HCT116 (cell line): Measurements from ENCODE around the gene PBX2. TPM values are rescaled to one million over a fixed set of nuclear protein-coding genes. Genes with fewer than 3 reads are reported as not detected.

Experiments used
- ATAC-seq: fragments of 200-7000 bp; cut with Tn5 transposase; 2 replicates; pipeline ENCODE4 v1.9.1; 2020; ENCODE audit warnings: mild to moderate bottlenecking, moderate library complexity
- BruUV-seq: library from RNA; stranded (reverse); fragments of 400-500 nt; replicated peaks from 2 replicates; lab custom pipeline; 2021; lab: Mats Ljungman, UMichigan
- CTCF ChIA-PET: fragments of 300-600 bp; sonication (Branson Sonifier 250); formaldehyde crosslinking; loops from one replicate; lab custom pipeline; 2021; ENCODE audit warnings: antibody characterized with exemption; lab: Charles Lee
- POLR2A ChIA-PET: fragments of 300-600, 350-600 bp; sonication (Branson Sonifier 250); formaldehyde crosslinking; loops from one replicate; lab custom pipeline; 2021; ENCODE audit warnings: antibody characterized with exemption; lab: Charles Lee
- RAD21 ChIA-PET, 2 experiments: fragments of 300-600 bp; sonication (Branson Sonifier 250); formaldehyde crosslinking; loops; one replicate each; lab custom pipeline; 2023; ENCODE audit warnings: low total read pairs in 2 of 2; ENCODE audit not compliant: uncharacterized antibody in 2 of 2, unreplicated experiment in 2 of 2, low non-redundant PET in 1 of 2; lab: Charles Lee
- DNase-seq: peaks from one replicate; pipeline ENCODE4 v3.0.0-alpha.2; 2010; ENCODE audit warnings: low read depth, low spot score
- H2AFZ ChIP-seq: fragments of 200-600 bp; shearing (Covaris generic), sonication (generic); 2 replicates; pipeline ENCODE4 v1.6.1; 2017; ENCODE audit warnings: low read depth, mixed run types, mixed read lengths, antibody characterized with exemption, low read length; ENCODE audit not compliant: poor library complexity, severe bottlenecking
- H3K27ac ChIP-seq: 2 replicates; pipeline ENCODE4 v1.5.1; 2012; ENCODE audit warnings: low read depth, low read length
- H3K27me3 ChIP-seq: fragments of 200-600 bp; sonication (generic); 2 replicates; pipeline ENCODE4 v1.6.1; 2016; ENCODE audit warnings: mixed run types, low read length, mixed read lengths; ENCODE audit not compliant: insufficient read depth
- H3K36me3 ChIP-seq, 2 experiments: fragments of 200-500 bp in 1 of 2; fragments of 200-600 bp in 1 of 2; sonication (Bioruptor generic) in 1 of 2; sonication (generic) in 1 of 2; 2 replicates each; pipeline versions ENCODE4 v1.5.1 to v1.6.1; 2014 to 2016; ENCODE audit warnings: low read length in 2 of 2, inconsistent platforms in 1 of 2, mixed read lengths in 1 of 2, mixed run types in 1 of 2; ENCODE audit not compliant: insufficient read depth in 2 of 2, control insufficient read depth in 1 of 2
- H3K4me1 ChIP-seq, 2 experiments: fragments of 200-600 bp in 1 of 2; sonication (generic) in 1 of 2; 2 replicates each; pipeline versions ENCODE4 v1.5.1 to v1.6.1; 2012 to 2017; ENCODE audit warnings: low read length in 2 of 2, inconsistent platforms in 1 of 2, mild to moderate bottlenecking in 1 of 2, mixed read lengths in 1 of 2, mixed run types in 1 of 2, moderate library complexity in 1 of 2; ENCODE audit not compliant: insufficient read depth in 2 of 2, control insufficient read depth in 1 of 2
- H3K4me2 ChIP-seq: fragments of 200-600 bp; sonication (generic); 2 replicates; pipeline ENCODE4 v1.6.1; 2017; ENCODE audit warnings: mixed run types, low read length, mixed read lengths
- H3K4me3 ChIP-seq, 2 experiments: fragments of 200-600 bp in 1 of 2; sonication (generic) in 1 of 2; replicated peaks in 1 of 2; 2 replicates each; pipeline ENCODE4 v1.5.1; 2011 to 2016; ENCODE audit warnings: low read length in 2 of 2, control low read depth in 1 of 2, low read depth in 1 of 2, mild to moderate bottlenecking in 1 of 2, mixed read lengths in 1 of 2, mixed run types in 1 of 2
- H3K79me2 ChIP-seq: fragments of 200-600 bp; sonication (generic); 2 replicates; pipeline ENCODE4 v1.6.1; 2017; ENCODE audit warnings: mild to moderate bottlenecking, mixed run types, low read length, moderate library complexity, mixed read lengths; ENCODE audit not compliant: insufficient read depth
- H3K9ac ChIP-seq: fragments of 200-600 bp; sonication (generic); 2 replicates; pipeline ENCODE4 v1.6.1; 2016; ENCODE audit warnings: low read length, mixed read lengths
- H3K9me2 ChIP-seq: fragments of 200-600 bp; sonication (generic), shearing (Covaris generic); 2 replicates; pipeline ENCODE4 v1.6.1; 2017; ENCODE audit warnings: mixed run types, mild to moderate bottlenecking, moderate library complexity; ENCODE audit not compliant: insufficient read depth
- H3K9me3 ChIP-seq, 2 experiments: fragments of 200-500 bp in 1 of 2; fragments of 200-600 bp in 1 of 2; sonication (Bioruptor generic) in 1 of 2; sonication (generic) in 1 of 2; 2 replicates each; pipeline ENCODE4 v1.6.1; 2014 to 2017; ENCODE audit warnings: low read length in 2 of 2, mixed read lengths in 2 of 2, inconsistent platforms in 1 of 2, low read depth in 1 of 2, mild to moderate bottlenecking in 1 of 2, mixed run types in 1 of 2, moderate library complexity in 1 of 2; ENCODE audit not compliant: control insufficient read depth in 1 of 2, insufficient read depth in 1 of 2
- H4K20me1 ChIP-seq: fragments of 200-600 bp; sonication (generic), shearing (Covaris generic); 2 replicates; pipeline ENCODE4 v1.6.1; 2017; ENCODE audit warnings: mixed run types, mild to moderate bottlenecking, moderate library complexity; ENCODE audit not compliant: insufficient read depth
- CBX3 ChIP-seq: IDR thresholded peaks from 2 replicates; pipeline ENCODE4 v1.6.1; 2012; ENCODE audit warnings: low read depth
- EGR1 ChIP-seq: IDR thresholded peaks from 2 replicates; pipeline ENCODE4 v1.6.1; 2012; ENCODE audit warnings: low read depth
- ELF1 ChIP-seq: IDR thresholded peaks from 2 replicates; pipeline ENCODE4 v1.6.1; 2012; ENCODE audit warnings: low read depth, borderline replicate concordance
- EZH2phosphoT487 ChIP-seq: fragments of 200-600 bp; IDR thresholded peaks from 2 replicates; pipeline ENCODE4 v1.6.1; 2018; ENCODE audit warnings: antibody characterized with exemption, borderline replicate concordance
- POLR2A ChIP-seq: IDR thresholded peaks from 2 replicates; pipeline ENCODE4 v1.7.0; 2011; ENCODE audit warnings: borderline replicate concordance; ENCODE audit not compliant: insufficient read depth, insufficient read length; ENCODE audit errors: extremely low read depth
- POLR2AphosphoS5 ChIP-seq: IDR thresholded peaks from 2 replicates; pipeline ENCODE4 v1.6.1; 2011; ENCODE audit warnings: mild to moderate bottlenecking, low read depth, low read length, moderate library complexity
- SIN3A ChIP-seq: IDR thresholded peaks from 2 replicates; pipeline ENCODE4 v1.6.1; 2012; ENCODE audit warnings: low read depth
- ZNF274 ChIP-seq: fragments of 200-500 bp; sonication (Bioruptor generic); IDR thresholded peaks from 2 replicates; pipeline ENCODE4 v1.6.1; 2014; ENCODE audit warnings: mild to moderate bottlenecking, low read depth, low read length, inconsistent platforms
- intact Hi-C: fragments of 100-400 bp; cut with micrococcal nuclease; formaldehyde crosslinking; loops from 2 replicates; pipeline ENCODE4 v1.10.0; 2022
- total RNA-seq: library from RNA; stranded (reverse); gene quantifications from one replicate; pipeline ENCODE4 v1.2.1, GENCODE V29; 2021; ENCODE audit not compliant: unreplicated experiment
- TF ChIP-seq, protein P1 (sequence below): IDR thresholded peaks from 2 replicates; pipeline ENCODE4 v1.6.1; 2012; ENCODE audit warnings: low read depth
- TF ChIP-seq, protein P2 (sequence below): IDR thresholded peaks from 2 replicates; pipeline ENCODE4 v1.6.1; 2011; ENCODE audit warnings: mild to moderate bottlenecking, low read length, moderate library complexity; ENCODE audit not compliant: insufficient replicate concordance; ENCODE audit errors: extremely low read depth

Gene PBX2
- total RNA-seq, 1 experiment from 2014 or later: 79.0 TPM

DNA sequence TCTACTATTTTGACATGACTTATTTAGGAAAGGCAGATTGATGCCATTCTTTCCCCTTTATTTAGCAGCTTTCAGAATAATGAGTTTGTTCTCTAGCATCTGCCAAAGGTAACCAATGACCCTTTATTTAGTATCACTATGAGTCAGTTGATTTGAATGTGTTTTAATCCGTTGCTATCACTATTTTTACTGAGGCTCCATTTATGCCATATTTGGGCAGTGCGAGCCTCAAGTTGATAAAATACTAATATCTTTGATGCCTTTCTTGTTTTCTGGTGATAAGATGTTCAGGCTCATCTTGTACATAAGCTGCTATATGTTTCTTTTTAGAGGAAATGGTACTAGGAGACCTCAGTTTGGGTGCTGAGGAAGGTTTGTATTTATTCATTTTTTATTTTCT lies 49.5 kb upstream of the PBX2 start:
- H3K27me3 ChIP-seq: no peaks in the 10 kb centered on the region
- no peak for TF ChIP-seq ZNF274
- no peak for TF ChIP-seq POLR2A
- TF ChIP-seq ELF1: no peak
- no peak for TF ChIP-seq EGR1
- TF ChIP-seq, protein P1, sequence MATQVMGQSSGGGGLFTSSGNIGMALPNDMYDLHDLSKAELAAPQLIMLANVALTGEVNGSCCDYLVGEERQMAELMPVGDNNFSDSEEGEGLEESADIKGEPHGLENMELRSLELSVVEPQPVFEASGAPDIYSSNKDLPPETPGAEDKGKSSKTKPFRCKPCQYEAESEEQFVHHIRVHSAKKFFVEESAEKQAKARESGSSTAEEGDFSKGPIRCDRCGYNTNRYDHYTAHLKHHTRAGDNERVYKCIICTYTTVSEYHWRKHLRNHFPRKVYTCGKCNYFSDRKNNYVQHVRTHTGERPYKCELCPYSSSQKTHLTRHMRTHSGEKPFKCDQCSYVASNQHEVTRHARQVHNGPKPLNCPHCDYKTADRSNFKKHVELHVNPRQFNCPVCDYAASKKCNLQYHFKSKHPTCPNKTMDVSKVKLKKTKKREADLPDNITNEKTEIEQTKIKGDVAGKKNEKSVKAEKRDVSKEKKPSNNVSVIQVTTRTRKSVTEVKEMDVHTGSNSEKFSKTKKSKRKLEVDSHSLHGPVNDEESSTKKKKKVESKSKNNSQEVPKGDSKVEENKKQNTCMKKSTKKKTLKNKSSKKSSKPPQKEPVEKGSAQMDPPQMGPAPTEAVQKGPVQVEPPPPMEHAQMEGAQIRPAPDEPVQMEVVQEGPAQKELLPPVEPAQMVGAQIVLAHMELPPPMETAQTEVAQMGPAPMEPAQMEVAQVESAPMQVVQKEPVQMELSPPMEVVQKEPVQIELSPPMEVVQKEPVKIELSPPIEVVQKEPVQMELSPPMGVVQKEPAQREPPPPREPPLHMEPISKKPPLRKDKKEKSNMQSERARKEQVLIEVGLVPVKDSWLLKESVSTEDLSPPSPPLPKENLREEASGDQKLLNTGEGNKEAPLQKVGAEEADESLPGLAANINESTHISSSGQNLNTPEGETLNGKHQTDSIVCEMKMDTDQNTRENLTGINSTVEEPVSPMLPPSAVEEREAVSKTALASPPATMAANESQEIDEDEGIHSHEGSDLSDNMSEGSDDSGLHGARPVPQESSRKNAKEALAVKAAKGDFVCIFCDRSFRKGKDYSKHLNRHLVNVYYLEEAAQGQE: no peak
- no peak for TF ChIP-seq CBX3
- no peak for TF ChIP-seq SIN3A
- TF ChIP-seq EZH2phosphoT487: no peak
- TF ChIP-seq, protein P2, sequence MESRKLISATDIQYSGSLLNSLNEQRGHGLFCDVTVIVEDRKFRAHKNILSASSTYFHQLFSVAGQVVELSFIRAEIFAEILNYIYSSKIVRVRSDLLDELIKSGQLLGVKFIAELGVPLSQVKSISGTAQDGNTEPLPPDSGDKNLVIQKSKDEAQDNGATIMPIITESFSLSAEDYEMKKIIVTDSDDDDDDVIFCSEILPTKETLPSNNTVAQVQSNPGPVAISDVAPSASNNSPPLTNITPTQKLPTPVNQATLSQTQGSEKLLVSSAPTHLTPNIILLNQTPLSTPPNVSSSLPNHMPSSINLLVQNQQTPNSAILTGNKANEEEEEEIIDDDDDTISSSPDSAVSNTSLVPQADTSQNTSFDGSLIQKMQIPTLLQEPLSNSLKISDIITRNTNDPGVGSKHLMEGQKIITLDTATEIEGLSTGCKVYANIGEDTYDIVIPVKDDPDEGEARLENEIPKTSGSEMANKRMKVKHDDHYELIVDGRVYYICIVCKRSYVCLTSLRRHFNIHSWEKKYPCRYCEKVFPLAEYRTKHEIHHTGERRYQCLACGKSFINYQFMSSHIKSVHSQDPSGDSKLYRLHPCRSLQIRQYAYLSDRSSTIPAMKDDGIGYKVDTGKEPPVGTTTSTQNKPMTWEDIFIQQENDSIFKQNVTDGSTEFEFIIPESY: no peak
- no peak for TF ChIP-seq POLR2AphosphoS5
- H3K9me3 ChIP-seq: no peaks in the 10 kb centered on the region
- ChIA-PET POLR2A (no interaction called here), RAD21 (no interaction called here), CTCF (interaction anchor here (0.7 kb wide), 1 partner anchor 13 kb away, joined by 4 read pairs; no protein-coding TSS in a partner anchor)
- no peak overlapping the region for H3K27ac ChIP-seq
- H3K4me3 ChIP-seq: no peak overlapping the region
- BruUV-seq: no TSS peak
- H3K36me3 ChIP-seq: no peaks in the 10 kb centered on the region
- H2AFZ ChIP-seq: no peak overlapping the region
- intact Hi-C loops: no loop called here
- H3K79me2 ChIP-seq: no peaks in the 10 kb centered on the region
- H4K20me1 ChIP-seq: no peaks in the 10 kb centered on the region
- H3K4me2 ChIP-seq: no peak overlapping the region
- H3K9me2 ChIP-seq: no peaks in the 10 kb centered on the region
- no peak for ATAC-seq
- no peak for DNase-seq
- no peak overlapping the region for H3K9ac ChIP-seq
- peaks cover 0 to 4% of the 10 kb centered on the region in 2 experiments; a peak in 2 of 4 replicates for H3K4me1 ChIP-seq
